HG03280 (cell line): Measurements from ENCODE around the gene STOML1.

Experiments used
- ATAC-seq: cut with Tn5 transposase; IDR thresholded peaks from one replicate; pipeline ENCODE4 v1.9.1; 2021; ENCODE audit warnings: mild to moderate bottlenecking, moderate library complexity; ENCODE audit not compliant: unreplicated experiment

The STOML1 gene

GRCh38 chr15:73935547-73935946 lies 56.5 kb downstream of the STOML1 start:
- no peak for ATAC-seq

GRCh38 chr15:73934281-73934680 lies 57.8 kb downstream of the STOML1 start:
- ATAC-seq: no peak

GRCh38 chr15:73932381-73933191 lies 59.5 kb downstream of the STOML1 start:
- no peak for ATAC-seq

- ATAC-seq: no peak
Measured at GRCh38 chr15:73931441-73931840, 60.7 kb downstream of the STOML1 start.

GRCh38 chr15:73930790-73931281 lies 61.3 kb downstream of the STOML1 start:
- no peak for ATAC-seq

GRCh38 chr15:73930371-73930770 lies 61.7 kb downstream of the STOML1 start:
- no peak for ATAC-seq

- ATAC-seq: no peak
Measured at GRCh38 chr15:73928971-73929627, 63.0 kb downstream of the STOML1 start.
